GM12872 (cell line): ENCODE measurements around the gene NRG3.

Experiments used
- CTCF ChIP-seq: IDR thresholded peaks from 3 replicates; pipeline ENCODE4 v1.5.1; 2011; ENCODE audit warnings: low read depth, mild to moderate bottlenecking, low read length, moderate library complexity; ENCODE audit not compliant: insufficient read depth

The NRG3 gene

GRCh38 chr10:82358486-82359099, 483.6 kb downstream of the NRG3 start:
- TF ChIP-seq CTCF: no peak

GRCh38 chr10:82361256-82361655, 486.3 kb downstream of the NRG3 start:
- no peak for TF ChIP-seq CTCF

- no peak; the same call in 2 of the 3 replicates for TF ChIP-seq CTCF
Measured at GRCh38 chr10:82377608-82378007, 502.6 kb downstream of the NRG3 start.

- TF ChIP-seq CTCF: no peak
Measured at GRCh38 chr10:82378146-82378545, 503.2 kb downstream of the NRG3 start.

GRCh38 chr10:82383350-82383749, 508.4 kb downstream of the NRG3 start:
- TF ChIP-seq CTCF: no peak

- TF ChIP-seq CTCF: no peak
Measured at GRCh38 chr10:82390866-82391658, 516.1 kb downstream of the NRG3 start.

- TF ChIP-seq CTCF: no peak
Measured at GRCh38 chr10:82391971-82392370, 517.0 kb downstream of the NRG3 start.
